Gastrocnemius medialis (tissue), 4 donors: ENCODE measurements around the gene CNGB1. TPM values are rescaled to one million over a fixed set of nuclear protein-coding genes. Genes with fewer than 3 reads are reported as not detected.

ENCODE experiments used
- ATAC-seq, 2 donors: fragments of 150-250 bp; one replicate each; pipeline ENCODE4 v1.9.1; 2016
- DNase-seq, 2 donors: peaks; one replicate each; pipeline ENCODE4 v3.0.0-alpha.2; 2019
- H3K27ac ChIP-seq, 4 donors: fragments of 200-600 bp; sonication (generic); 1 replicate in 1 of 4; 2 replicates in 3 of 4; pipeline ENCODE4 v1.5.1; 2016 to 2018; ENCODE audit warnings: mild to moderate bottlenecking in 2 of 4, moderate library complexity in 1 of 4
- H3K27me3 ChIP-seq, 3 donors: fragments of 200-600 bp; sonication (generic) in 2 of 3; 1 replicate in 1 of 3; 2 replicates in 2 of 3; pipeline versions ENCODE4 v1.5.1 to v1.6.0; 2016 to 2019; ENCODE audit warnings: mild to moderate bottlenecking in 1 of 3, moderate library complexity in 1 of 3
- H3K36me3 ChIP-seq, 2 donors: fragments of 200-600 bp; sonication (generic) in 1 of 2; one replicate each; pipeline ENCODE4 v1.5.1; 2017 to 2018
- H3K4me1 ChIP-seq, 2 donors: fragments of 200-600 bp; sonication (generic) in 1 of 2; one replicate each; pipeline ENCODE4 v1.5.1; 2016 to 2017; ENCODE audit warnings: mild to moderate bottlenecking in 2 of 2
- H3K4me3 ChIP-seq, 4 donors: fragments of 200-600 bp; sonication (generic) in 3 of 4; 1 replicate in 1 of 4; 2 replicates in 3 of 4; pipeline ENCODE4 v1.5.1; 2016 to 2019; ENCODE audit warnings: mild to moderate bottlenecking in 2 of 4
- H3K9me3 ChIP-seq, 3 donors: fragments of 200-600 bp; sonication (generic) in 2 of 3; 1 replicate in 1 of 3; 2 replicates in 2 of 3; pipeline ENCODE4 v1.5.1; 2016 to 2019
- POLR2A ChIP-seq, 2 donors: fragments of 450-650 bp; IDR thresholded peaks; one replicate each; pipeline ENCODE4 v1.6.1; 2017; ENCODE audit warnings: antibody characterized with exemption in 2 of 2, mild to moderate bottlenecking in 2 of 2, moderate library complexity in 2 of 2
- in situ Hi-C, 4 donors: fragments of 200-750 bp; cut with MboI; loops; one replicate each; pipeline versions ENCODE4 v1.15.0 to v1.8.0; 2017; ENCODE audit warnings: low sequenced_read_pairs in 4 of 4
- intact Hi-C: fragments of 100-400 bp; cut with DNase I; formaldehyde crosslinking; loops from one replicate; pipeline ENCODE4 v1.15.1; 2023; ENCODE audit warnings: low total_unique reads
- total RNA-seq, 4 donors: library from RNA; depleted of rRNA; stranded (reverse); fragments of >200 nt; gene quantifications; one replicate each; pipeline versions ENCODE4 v1.1.0 to v1.2.3, GENCODE V29; 2016
- TF ChIP-seq, protein P1 (sequence below), 5 experiments: fragments of 450-650 bp in 3 of 5; fragments of 200-600 bp in 2 of 5; sonication (generic) in 2 of 5; IDR thresholded peaks in 4 of 5; conservative IDR thresholded peaks in 1 of 5; 1 replicate in 4 of 5; 2 replicates in 1 of 5; pipeline ENCODE4 v1.5.1; 2016 to 2019; ENCODE audit warnings: antibody characterized with exemption in 5 of 5, mild to moderate bottlenecking in 3 of 5, moderate library complexity in 3 of 5

Gene CNGB1
- total RNA-seq, 4 donors from 2014 or later: not detected

DNA sequence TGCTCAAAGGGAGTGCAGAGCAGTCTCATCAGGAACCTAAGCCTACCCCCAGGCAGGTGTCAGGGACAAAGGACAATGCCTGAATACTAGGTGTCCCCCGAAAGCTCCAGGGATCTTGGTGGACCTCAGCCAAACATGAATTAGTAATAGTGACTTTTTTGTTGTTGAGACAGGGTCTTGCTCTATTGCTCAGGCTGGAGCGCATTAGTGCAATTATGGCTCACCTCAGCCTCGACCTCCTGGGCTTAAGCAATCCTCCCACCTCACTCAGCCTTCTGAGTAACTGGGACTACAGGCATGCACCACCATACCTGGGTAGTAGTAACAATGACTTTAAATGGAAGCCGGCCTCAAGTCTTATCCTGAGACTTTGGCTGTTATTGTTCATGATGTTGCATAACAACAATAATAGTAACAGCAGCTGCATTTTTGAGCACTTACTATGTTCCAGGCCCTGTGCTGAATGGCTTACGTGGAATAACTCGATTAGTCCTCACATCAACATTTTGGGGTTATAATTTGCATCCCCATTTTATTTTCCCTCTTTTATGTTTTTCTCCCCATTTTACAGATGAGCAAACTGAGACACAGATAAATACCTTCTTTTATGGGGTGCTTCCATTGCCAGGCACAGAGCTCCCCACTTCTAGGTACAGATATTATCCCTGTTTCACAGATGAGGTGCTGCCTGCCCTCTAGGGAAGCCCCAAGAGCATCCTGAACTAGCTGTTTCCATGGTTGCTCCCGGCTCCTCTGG, 19.5 kb downstream of the CNGB1 start:
- Histone ChIP-seq H3K4me1 (no peaks in the 10 kb centered on the region), H3K4me3 (no peak overlapping the region), H3K27ac (no peak overlapping the region), H3K36me3 (no peaks in the 10 kb centered on the region), H3K9me3 (no peaks in the 10 kb centered on the region), H3K27me3 (peaks cover 0 to 5% (median 0%) of the 10 kb centered on the region in 3 donors)
- no peak for ATAC-seq
- intact Hi-C loops: no loop called here
- DNase-seq: no peak
- TF ChIP-seq, protein P1, sequence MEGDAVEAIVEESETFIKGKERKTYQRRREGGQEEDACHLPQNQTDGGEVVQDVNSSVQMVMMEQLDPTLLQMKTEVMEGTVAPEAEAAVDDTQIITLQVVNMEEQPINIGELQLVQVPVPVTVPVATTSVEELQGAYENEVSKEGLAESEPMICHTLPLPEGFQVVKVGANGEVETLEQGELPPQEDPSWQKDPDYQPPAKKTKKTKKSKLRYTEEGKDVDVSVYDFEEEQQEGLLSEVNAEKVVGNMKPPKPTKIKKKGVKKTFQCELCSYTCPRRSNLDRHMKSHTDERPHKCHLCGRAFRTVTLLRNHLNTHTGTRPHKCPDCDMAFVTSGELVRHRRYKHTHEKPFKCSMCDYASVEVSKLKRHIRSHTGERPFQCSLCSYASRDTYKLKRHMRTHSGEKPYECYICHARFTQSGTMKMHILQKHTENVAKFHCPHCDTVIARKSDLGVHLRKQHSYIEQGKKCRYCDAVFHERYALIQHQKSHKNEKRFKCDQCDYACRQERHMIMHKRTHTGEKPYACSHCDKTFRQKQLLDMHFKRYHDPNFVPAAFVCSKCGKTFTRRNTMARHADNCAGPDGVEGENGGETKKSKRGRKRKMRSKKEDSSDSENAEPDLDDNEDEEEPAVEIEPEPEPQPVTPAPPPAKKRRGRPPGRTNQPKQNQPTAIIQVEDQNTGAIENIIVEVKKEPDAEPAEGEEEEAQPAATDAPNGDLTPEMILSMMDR (IDR thresholded peaks at IDR 0.05 in 4 of 5, conservative IDR thresholded peaks at IDR 0.05 in 1 of 5): no peak
- no peak for TF ChIP-seq POLR2A (IDR thresholded peaks at IDR 0.05)
- in situ Hi-C loops: no loop called here

DNA sequence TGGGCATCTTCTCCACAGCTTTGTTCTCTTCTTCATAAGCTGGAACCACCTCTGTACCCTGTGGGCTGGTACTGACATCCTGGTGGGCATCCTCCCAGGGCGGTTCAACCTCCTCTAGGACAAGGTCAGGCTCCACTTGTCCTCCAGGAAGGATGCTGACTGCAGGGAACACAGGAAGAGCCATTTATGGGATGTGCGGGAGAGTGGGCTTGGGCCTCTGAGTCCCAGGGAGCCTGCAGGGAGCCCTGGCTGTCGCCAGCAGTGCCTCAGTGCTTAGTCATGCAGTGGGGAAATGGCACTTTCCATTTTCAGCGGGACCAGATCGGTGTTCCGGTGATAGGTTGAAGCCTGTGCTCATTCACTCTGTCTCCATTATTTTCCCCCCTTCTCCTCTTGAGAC, 20.5 kb downstream of the CNGB1 start:
- H3K4me1 ChIP-seq: no peaks in the 10 kb centered on the region
- H3K9me3 ChIP-seq: no peaks in the 10 kb centered on the region
- TF ChIP-seq, protein P1 (IDR thresholded peaks at IDR 0.05 in 4 of 5, conservative IDR thresholded peaks at IDR 0.05 in 1 of 5): no peak
- no peak for TF ChIP-seq POLR2A (IDR thresholded peaks at IDR 0.05)
- no peak overlapping the region for H3K27ac ChIP-seq
- intact Hi-C loops: no loop called here
- no peak for DNase-seq
- H3K27me3 ChIP-seq: peaks cover 0 to 5% (median 0%) of the 10 kb centered on the region in 3 donors
- no peaks in the 10 kb centered on the region for H3K36me3 ChIP-seq
- in situ Hi-C loops: no loop called here
- H3K4me3 ChIP-seq: no peak overlapping the region
- no peak for ATAC-seq

DNA sequence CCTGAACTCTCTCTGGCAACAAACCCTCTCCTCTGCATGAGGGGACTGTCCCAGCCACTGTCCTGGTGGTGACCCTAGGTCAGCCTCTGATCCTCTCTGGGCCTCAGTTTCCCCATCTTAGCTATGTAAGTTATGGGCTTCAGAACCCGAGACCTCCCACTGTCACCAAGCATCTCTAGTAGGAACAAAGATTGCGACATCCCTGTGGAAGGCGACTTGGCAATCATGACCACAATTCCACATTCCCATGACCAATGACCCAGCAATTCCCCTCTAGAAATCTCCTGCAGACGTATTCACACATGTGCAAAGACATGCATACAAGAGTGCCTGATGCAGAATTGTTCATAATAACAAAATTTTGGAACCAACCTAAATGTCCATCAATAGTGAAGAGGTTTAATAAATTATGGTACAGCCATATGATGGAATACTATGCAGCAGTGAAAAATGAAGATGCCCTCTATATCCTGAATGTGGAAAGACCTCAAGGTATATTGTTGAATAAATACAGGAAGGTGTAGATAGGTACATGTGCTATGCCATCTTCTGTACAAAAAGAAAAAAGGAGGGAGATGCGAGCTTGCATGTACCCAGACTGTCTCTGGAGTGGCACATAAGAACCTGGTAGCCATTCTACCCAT, 21.2 kb downstream of the CNGB1 start:
- no peak for ATAC-seq
- Histone ChIP-seq H3K27me3 (peaks cover 0 to 5% (median 0%) of the 10 kb centered on the region in 3 donors), H3K4me1 (no peaks in the 10 kb centered on the region), H3K9me3 (no peaks in the 10 kb centered on the region), H3K27ac (no peak overlapping the region), H3K36me3 (no peaks in the 10 kb centered on the region), H3K4me3 (no peak overlapping the region)
- intact Hi-C loops (no loop called here), in situ Hi-C loops (no loop called here)
- no peak for TF ChIP-seq POLR2A (IDR thresholded peaks at IDR 0.05)
- TF ChIP-seq, protein P1 (IDR thresholded peaks at IDR 0.05 in 4 of 5, conservative IDR thresholded peaks at IDR 0.05 in 1 of 5): no peak
- DNase-seq: no peak

DNA sequence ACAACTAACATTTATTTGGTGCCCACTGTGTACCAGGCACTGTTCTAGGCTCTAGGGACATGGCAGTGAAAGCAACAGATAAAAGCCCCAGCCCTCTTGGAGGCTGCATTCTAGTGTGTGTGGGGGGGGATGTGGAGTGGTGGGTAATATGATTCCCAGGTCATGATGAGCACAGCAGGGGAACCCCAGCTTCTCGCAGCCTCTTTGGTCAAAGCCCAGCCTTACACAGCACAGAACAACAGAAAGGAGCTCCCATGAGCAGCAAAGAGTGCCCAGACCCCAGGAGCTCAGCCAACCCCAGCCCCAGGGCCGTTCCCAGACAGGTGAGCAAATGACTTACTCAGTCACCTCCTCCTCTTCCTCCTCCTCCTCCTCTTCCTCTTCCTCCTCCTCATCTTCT, 21.9 kb downstream of the CNGB1 start:
- ATAC-seq (no peak), DNase-seq (no peak)
- H3K4me1 ChIP-seq: no peaks in the 10 kb centered on the region
- in situ Hi-C loops: no loop called here
- no peaks in the 10 kb centered on the region for H3K9me3 ChIP-seq
- TF ChIP-seq, protein P1 (IDR thresholded peaks at IDR 0.05 in 4 of 5, conservative IDR thresholded peaks at IDR 0.05 in 1 of 5): no peak
- no peak for TF ChIP-seq POLR2A (IDR thresholded peaks at IDR 0.05)
- H3K27me3 ChIP-seq: peaks cover 0 to 5% (median 0%) of the 10 kb centered on the region in 3 donors
- no peak overlapping the region for H3K4me3 ChIP-seq
- no peaks in the 10 kb centered on the region for H3K36me3 ChIP-seq
- H3K27ac ChIP-seq: no peak overlapping the region
- intact Hi-C loops: no loop called here
